Heart left ventricle (tissue), 13 donors: Measurements from ENCODE around the gene TMEM205.
"Not testable (repeated sequence)": the region's sequence is repeated elsewhere in the genome, so short reads cannot be mapped to it uniquely, and the experiment has no call there.

ENCODE experiments used
- CTCF ChIP-seq, 12 donors: fragments of 200-600 bp; sonication (generic) in 4 of 12; IDR thresholded peaks; one replicate each; pipeline versions ENCODE4 v1.5.0 to v1.8.0; 2018 to 2022; ENCODE audit warnings: antibody characterized with exemption in 12 of 12, mild to moderate bottlenecking in 5 of 12
- POLR2A ChIP-seq, 2 donors: fragments of 450-650 bp; IDR thresholded peaks; one replicate each; pipeline ENCODE4 v1.6.1; 2017; ENCODE audit warnings: antibody characterized with exemption in 2 of 2, mild to moderate bottlenecking in 2 of 2, moderate library complexity in 2 of 2
- donor health status: ischemic (EF 13 %, LVEDD 7.1; RV severe dilation, severe dysfunction).
- donor health status: DM: no; HTN: yes; CAD: no.
- donor health status: DM: no; HTN: no; CAD: no.
- donor health status: ischemic (EF 25% LVEDD 6.9; RV normal size, moderate dysfunction).
- donor health status: ischemic (EF 25% LVEDD 5.7; RV mildly dilated, moderate dysfunction).
- donor health status: ischemic (EF 35%, LVEDD 5.7; RV mildly dilated, moderate dysfunction).
- donor health status: nonischemic (EF 11% LVEDD 7.7; RV severe dilation, severe dysfunction).
- donor health status: DM: yes; HTN: yes; CAD: no.
- donor health status: PGD.
- donor health status: ischemic (EF 29% LVEDD 5.4; RV normal size, mild dysfunction).
- donor health status: nonischemic (EF 23%, LVEDD 6.1; RV moderate dilation, normal function).

DNA sequence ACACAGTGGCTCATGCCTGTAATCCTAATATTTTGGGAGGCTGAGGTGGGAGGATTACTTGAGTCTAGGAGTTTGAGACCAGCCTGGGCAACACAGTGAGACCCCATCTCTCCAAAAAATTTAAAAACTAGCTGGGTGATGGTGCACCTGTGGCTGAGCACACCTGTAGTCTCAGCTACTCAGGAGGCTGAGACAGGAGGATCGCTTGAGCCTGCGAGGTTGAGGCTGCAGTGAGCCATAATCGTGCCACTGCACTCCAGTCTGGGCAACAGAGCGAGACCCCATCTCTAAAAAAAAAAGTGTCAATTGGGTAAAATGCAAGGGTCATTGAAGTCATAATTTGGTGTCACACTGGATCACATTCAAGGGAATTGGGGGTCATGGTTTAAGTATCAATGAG lies 8.0 kb upstream of the TMEM205 start:
- not testable (repeated sequence) for TF ChIP-seq CTCF, POLR2A (IDR thresholded peaks at IDR 0.05)
